Upper lobe of left lung (tissue), 4 donors: ENCODE results near the gene MRGPRF.

ENCODE experiments used
- EP300 ChIP-seq, 4 donors: sonication (generic); formaldehyde crosslinking; IDR thresholded peaks; one replicate each; pipeline ENCODE4 v1.5.1; 2017; ENCODE audit warnings: antibody characterized with exemption in 4 of 4, control low read depth in 2 of 4
- POLR2A ChIP-seq, 4 donors: fragments of 450-650 bp; IDR thresholded peaks; one replicate each; pipeline ENCODE4 v1.5.1; 2016 to 2017; ENCODE audit warnings: antibody characterized with exemption in 4 of 4, mild to moderate bottlenecking in 2 of 4
- POLR2AphosphoS5 ChIP-seq, 2 donors: sonication (generic); formaldehyde crosslinking; IDR thresholded peaks; one replicate each; pipeline ENCODE4 v1.5.1; 2017; ENCODE audit warnings: antibody characterized with exemption in 2 of 2
- TF ChIP-seq, protein P1 (sequence below), 6 experiments: fragments of 450-650 bp in 4 of 6; fragments of 200-600 bp in 2 of 6; sonication (generic) in 2 of 6; IDR thresholded peaks; one replicate each; pipeline ENCODE4 v1.5.1; 2016 to 2019; ENCODE audit warnings: antibody characterized with exemption in 6 of 6

DNA sequence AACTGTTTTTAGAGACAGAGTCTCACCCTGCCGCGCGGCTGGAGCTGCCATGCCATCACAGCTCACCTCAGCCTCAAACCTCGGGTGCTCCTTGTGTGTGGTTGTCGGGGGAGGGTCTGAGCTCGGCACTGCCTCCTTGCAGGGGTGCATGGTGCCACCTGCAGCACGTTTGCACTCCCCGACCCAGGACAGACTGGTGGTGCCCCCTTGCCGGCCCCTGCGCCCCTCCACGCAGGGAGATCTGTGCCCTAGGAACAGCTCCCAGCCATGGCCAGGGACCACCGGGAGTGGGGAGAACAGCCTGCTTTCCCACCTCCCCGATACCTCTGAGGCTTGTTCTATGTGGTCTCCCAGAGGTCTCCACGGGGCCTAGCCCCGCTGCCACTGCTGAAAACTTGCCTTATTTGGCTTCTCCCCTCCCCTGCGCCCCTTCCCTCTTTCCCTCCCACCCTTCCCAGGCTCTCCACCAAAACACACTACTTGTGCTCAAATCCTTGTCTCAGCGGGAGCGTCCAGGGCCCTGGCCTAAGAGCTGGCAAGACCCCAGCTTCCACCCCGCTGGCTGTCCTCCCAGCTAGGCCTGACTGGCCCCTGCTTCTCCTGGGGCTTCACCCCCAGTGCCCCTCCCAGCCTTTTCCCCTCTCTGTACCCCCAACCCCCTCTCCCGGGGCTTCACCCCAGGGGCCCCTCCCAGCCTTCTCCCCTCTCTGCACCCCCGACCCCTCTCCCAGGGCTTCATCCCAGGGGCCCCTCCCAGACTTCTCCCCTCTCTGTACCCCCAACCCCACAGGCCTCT is 22.3 kb upstream of the MRGPRF start:
- TF ChIP-seq, protein P1, sequence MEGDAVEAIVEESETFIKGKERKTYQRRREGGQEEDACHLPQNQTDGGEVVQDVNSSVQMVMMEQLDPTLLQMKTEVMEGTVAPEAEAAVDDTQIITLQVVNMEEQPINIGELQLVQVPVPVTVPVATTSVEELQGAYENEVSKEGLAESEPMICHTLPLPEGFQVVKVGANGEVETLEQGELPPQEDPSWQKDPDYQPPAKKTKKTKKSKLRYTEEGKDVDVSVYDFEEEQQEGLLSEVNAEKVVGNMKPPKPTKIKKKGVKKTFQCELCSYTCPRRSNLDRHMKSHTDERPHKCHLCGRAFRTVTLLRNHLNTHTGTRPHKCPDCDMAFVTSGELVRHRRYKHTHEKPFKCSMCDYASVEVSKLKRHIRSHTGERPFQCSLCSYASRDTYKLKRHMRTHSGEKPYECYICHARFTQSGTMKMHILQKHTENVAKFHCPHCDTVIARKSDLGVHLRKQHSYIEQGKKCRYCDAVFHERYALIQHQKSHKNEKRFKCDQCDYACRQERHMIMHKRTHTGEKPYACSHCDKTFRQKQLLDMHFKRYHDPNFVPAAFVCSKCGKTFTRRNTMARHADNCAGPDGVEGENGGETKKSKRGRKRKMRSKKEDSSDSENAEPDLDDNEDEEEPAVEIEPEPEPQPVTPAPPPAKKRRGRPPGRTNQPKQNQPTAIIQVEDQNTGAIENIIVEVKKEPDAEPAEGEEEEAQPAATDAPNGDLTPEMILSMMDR (IDR thresholded peaks at IDR 0.05) = no peak
- no peak for TF ChIP-seq POLR2AphosphoS5 (IDR thresholded peaks at IDR 0.05)
- TF ChIP-seq POLR2A (IDR thresholded peaks at IDR 0.05) = no peak
- TF ChIP-seq EP300 (IDR thresholded peaks at IDR 0.05) = no peak
